SK-N-SH (cell line): ENCODE results near the gene APOE.

Experiments
- CTCF ChIP-seq: fragments of 200-600 bp; sonication (generic); IDR thresholded peaks from 2 replicates; pipeline ENCODE4 v1.6.1; 2017; ENCODE audit warnings: antibody characterized with exemption, mild to moderate bottlenecking, moderate library complexity
- GABPA ChIP-seq: IDR thresholded peaks from 2 replicates; pipeline ENCODE4 v1.4.0; 2012; ENCODE audit warnings: low read depth, mild to moderate bottlenecking
- JUND ChIP-seq: IDR thresholded peaks from 2 replicates; pipeline ENCODE4 v1.4.0; 2012
- MXI1 ChIP-seq: IDR thresholded peaks from 2 replicates; pipeline ENCODE4 v1.6.1; 2012; ENCODE audit warnings: mild to moderate bottlenecking, low read depth, low read length, improper control_type of control experiment
- POLR2AphosphoS5 ChIP-seq: IDR thresholded peaks from 2 replicates; pipeline ENCODE4 v1.6.1; 2012; ENCODE audit warnings: low read depth, low read length
- SIN3A ChIP-seq: IDR thresholded peaks from 2 replicates; pipeline ENCODE4 v1.6.1; 2012; ENCODE audit warnings: low read depth, mild to moderate bottlenecking, low read length, moderate library complexity, borderline replicate concordance
- TAF1 ChIP-seq: IDR thresholded peaks from 2 replicates; pipeline ENCODE4 v1.6.1; 2012; ENCODE audit warnings: low read depth, mild to moderate bottlenecking, low read length, moderate library complexity, borderline replicate concordance
- YY1 ChIP-seq: IDR thresholded peaks from 2 replicates; pipeline ENCODE4 v1.4.0; 2012; ENCODE audit warnings: low read depth, mild to moderate bottlenecking
- ZBTB33 ChIP-seq: IDR thresholded peaks from 2 replicates; pipeline ENCODE4 v1.4.0; 2012; ENCODE audit warnings: low read depth, borderline replicate concordance

GRCh38 chr19:44893332-44894051 is 12.1 kb upstream of the APOE start:
- TF ChIP-seq CTCF: no peak
- no peak for TF ChIP-seq TAF1
- no peak for TF ChIP-seq SIN3A
- no peak for TF ChIP-seq GABPA
- TF ChIP-seq YY1: no peak
- TF ChIP-seq MXI1: no peak
- TF ChIP-seq JUND: no peak
- TF ChIP-seq POLR2AphosphoS5: no peak
- TF ChIP-seq ZBTB33: no peak
